Fibroblast of the aortic adventitia (primary cell): ENCODE data around the gene KCNJ14. TPM values are rescaled to one million over a fixed set of nuclear protein-coding genes. Genes with fewer than 3 reads are reported as not detected.

ENCODE experiments used
- DNase-seq: peaks from one replicate; pipeline ENCODE4 v3.0.0-alpha.2; 2010; ENCODE audit warnings: low read depth
- H3K4me3 ChIP-seq: 2 replicates; pipeline ENCODE4 v1.5.1; 2011; ENCODE audit warnings: low read depth, mild to moderate bottlenecking, control low read depth, low read length, moderate library complexity
- total RNA-seq: library from RNA; depleted of rRNA; stranded (reverse); fragments of >200 nt; gene quantifications from 2 replicates; pipeline ENCODE4 v1.2.3, GENCODE V29; 2012; ENCODE audit warnings: low replicate concordance
- TF ChIP-seq, protein P1 (sequence below): IDR thresholded peaks from 2 replicates; pipeline ENCODE4 v1.5.1; 2011; ENCODE audit warnings: mild to moderate bottlenecking, low read length, control low read depth, inconsistent platforms; ENCODE audit not compliant: insufficient read depth

The KCNJ14 gene
- total RNA-seq, 1 donor = 0.54 TPM

DNA sequence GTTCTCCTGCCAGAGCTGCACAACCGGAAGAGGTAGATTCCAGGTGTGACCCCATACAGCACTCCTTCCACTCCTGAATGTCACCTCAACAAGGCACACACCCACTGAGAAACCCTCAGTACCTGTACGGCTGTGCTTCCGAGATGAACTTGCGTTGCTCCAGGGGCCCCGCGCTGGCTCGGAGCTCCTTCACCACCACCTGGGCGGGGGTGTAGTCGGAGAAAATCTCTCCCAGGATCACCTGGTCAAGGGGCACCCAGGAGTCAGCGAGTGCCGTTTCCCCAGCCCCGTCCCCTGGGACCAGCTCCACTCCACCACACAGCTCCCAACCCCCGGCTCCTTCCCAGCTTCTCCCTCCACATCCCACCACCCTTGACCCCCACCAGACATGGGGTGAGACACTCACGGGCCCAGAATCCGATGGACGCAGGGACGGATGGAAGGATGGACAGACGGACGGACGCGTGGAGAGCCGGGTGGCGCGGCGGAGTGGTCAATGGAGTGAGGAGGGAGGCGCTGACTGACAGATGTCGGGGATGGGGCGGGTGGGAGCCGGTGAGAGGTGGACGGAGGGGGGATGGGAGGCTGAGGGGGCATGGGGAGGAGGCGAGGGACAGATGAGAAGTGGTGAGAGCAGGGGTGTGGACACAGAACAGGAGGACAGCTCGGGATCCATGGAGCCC is 53.5 kb downstream of the KCNJ14 start:
- DNase-seq = no peak
- TF ChIP-seq, protein P1, sequence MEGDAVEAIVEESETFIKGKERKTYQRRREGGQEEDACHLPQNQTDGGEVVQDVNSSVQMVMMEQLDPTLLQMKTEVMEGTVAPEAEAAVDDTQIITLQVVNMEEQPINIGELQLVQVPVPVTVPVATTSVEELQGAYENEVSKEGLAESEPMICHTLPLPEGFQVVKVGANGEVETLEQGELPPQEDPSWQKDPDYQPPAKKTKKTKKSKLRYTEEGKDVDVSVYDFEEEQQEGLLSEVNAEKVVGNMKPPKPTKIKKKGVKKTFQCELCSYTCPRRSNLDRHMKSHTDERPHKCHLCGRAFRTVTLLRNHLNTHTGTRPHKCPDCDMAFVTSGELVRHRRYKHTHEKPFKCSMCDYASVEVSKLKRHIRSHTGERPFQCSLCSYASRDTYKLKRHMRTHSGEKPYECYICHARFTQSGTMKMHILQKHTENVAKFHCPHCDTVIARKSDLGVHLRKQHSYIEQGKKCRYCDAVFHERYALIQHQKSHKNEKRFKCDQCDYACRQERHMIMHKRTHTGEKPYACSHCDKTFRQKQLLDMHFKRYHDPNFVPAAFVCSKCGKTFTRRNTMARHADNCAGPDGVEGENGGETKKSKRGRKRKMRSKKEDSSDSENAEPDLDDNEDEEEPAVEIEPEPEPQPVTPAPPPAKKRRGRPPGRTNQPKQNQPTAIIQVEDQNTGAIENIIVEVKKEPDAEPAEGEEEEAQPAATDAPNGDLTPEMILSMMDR = no peak

DNA sequence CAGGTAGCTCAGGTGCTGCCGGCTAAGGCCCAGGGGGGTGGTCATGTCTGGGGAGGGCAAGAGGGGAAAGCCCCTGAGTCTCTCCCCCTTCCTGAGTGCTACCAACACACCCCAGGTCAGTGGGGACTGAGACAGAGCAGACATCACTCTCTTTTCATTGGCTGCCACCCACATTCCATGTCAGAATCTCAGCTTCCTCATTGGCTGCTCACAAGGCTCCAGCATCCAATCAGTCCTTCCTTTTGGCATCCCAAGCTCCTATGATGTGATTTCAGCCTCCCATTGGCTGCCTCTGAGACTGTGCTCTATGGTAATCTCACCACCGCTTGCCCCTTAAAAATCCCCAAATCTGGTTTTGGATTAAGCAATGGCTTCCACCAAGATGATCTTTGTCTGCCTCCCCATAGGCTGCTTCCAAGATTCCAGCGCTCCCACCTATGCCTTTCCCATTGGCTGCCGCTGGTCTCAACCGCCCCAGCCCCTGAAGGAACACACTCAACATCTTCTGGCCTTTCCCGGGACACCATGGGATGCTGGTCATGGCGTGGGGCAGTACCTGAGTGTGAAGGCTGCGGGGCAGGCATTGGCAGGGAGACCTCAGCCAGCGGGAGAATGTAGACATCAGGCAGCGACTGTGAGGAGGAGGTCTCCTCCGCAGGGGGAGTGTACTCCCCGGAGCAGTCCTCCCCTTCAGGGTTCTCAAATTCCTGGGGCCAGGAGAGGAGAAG is 54.3 kb downstream of the KCNJ14 start:
- H3K4me3 ChIP-seq = no peak overlapping the region
- DNase-seq = no peak
- TF ChIP-seq, protein P1 = no peak

More for the DNA sequence above, 53.5 kb downstream of the KCNJ14 start:
- H3K4me3 ChIP-seq = no peak overlapping the region

DNA sequence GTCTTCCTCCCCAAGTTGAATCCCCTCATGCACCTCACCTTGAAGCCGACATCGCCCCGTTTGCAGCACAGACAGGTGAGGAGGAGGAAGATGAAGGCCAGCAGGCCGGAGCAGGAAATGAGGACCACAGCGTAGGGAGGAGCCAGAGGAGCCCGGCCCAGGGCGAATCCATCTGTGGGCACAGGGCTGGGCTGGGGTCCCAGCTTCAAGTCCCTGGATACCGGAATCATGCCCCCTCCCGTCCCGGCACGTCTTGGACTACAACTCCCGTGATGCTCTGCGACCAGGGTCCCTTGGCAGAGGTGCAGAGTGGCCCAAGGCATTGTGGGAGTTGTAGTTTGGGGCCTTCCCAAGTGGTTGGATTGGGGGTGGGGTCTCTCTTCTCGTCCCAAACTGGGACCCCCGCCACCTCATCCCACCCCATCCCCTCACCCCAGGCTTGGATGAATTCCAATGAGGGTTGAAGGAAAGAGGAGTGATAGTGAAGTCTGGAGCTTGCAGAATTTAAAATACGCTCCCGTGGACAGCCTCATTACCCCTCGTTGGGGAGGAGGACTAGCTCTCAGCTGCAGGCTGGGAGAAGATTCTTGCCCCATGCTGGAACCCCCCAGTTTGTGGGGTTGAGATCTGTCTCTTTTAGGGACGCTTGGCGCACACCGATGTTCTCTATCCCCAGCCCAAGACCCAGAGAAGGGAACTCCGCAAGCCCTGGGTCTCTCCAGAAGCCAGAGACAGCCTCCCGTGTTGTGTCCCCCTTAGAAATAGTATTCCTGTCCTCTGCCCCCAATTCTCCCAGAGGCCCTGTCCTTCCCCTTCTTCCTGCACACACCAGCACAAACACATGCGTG is 55.3 kb downstream of the KCNJ14 start:
- TF ChIP-seq, protein P1 = no peak
- H3K4me3 ChIP-seq = peak overlapping the region; percentile 14
- peak; percentile 51 for DNase-seq

DNA sequence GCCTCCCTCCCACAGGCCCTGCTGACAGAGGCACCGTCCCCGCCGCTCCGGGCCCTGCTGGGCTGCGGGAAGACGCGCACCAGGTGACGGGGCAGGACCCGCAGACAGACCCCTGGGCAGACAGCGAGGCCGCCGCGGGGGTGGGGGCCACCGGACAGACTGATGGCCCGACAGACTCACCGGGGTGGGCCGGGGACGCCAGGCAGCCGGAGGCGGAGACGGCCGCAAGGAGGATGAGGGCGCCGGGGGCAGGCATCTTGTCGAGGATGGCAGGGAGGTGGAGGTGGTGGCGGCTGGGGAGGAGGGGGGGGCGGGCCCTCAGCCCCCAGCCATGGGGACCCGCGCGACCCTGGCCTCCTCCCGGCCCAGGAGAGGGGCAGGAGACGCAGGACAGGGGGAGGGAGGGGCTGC is 56.0 kb downstream of the KCNJ14 start:
- H3K4me3 ChIP-seq = no peak overlapping the region
- TF ChIP-seq, protein P1 = no peak
- DNase-seq = no peak

DNA sequence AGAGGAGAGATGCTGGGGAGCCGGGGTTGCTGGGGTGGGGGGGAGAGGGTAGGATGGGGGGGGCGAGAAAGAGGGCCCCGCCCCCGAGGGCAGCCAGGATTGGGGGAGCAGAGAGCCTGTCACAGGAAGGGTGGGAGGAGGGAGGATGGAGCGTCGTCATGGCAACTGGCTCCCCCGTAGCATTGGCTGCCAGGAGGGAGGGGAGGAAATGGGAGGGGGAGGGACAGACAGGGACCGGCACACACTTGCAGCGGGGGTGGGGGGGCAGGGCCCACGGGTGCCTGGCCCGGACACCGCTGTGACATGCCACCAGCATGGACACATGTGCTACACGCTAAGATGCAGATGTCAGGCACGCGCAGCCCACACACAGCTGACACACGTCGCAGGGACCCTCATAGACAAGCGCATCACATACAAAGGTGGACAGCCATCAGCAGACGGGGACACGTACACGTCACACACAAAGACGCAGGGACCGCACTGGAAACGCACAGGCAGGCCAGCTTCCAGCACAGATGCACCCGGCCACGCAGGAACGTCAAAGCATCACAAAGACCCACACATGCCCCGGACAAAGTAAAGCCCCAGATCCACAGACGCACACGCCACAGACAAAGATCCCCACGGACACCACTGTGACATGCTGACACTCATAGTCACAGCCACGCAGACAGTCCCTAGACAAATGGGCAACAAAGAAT is 56.6 kb downstream of the KCNJ14 start, which contains the start of gene LMTK3:
Gene LMTK3, minus strand, starts transcription at position 36 of the 704 bp plus-strand sequence. CDS start 259 bp downstream, outside the sequence.
- H3K4me3 ChIP-seq = peak within 1 kb of the TSS; percentile 14
- TF ChIP-seq, protein P1 = no peak

DNA sequence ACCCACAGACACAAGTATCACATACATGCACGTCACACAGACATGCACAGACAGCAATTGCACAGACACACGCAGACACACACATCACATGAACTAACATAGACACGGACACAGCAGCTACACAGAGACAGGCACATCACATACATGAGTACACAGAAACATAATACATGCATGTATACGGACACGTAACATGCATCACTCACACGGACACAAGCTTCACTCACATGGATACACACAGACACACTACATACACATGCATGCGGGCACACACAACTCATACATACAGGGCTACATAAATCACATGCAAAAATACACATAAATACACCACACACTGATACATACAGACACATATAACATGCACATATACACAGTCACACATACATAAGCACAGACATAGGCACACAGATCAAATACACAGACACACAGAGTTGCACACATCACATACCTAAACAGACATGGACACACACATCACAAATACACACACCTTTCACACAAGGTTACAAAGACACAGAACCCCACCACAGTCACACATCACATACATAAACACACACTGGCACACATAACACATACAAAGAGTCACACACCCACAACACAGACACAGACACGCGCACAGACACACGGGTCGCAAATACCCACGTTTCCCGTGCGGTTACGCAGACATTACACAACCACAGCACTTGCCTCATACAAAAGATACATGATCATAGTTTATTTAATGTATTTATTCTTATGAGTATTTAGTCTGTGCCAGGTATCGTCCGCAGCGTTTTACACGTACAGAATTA is 57.3 kb downstream of the KCNJ14 start:
- TF ChIP-seq, protein P1 = no peak
- DNase-seq = no peak
- no peak overlapping the region for H3K4me3 ChIP-seq

More for the DNA sequence above, 56.6 kb downstream of the KCNJ14 start, which contains the start of gene LMTK3:
- DNase-seq = peak; percentile 16
